CD4-positive, alpha-beta memory T cell (primary cell): ENCODE data around the gene TMEM120B. TPM values are rescaled to one million over a fixed set of nuclear protein-coding genes. Genes with fewer than 3 reads are reported as not detected.

Source experiments
- CTCF ChIA-PET: fragments of 350-600 bp; sonication (Branson Sonifier 250); formaldehyde crosslinking; loops from one replicate; lab custom pipeline; 2021; ENCODE audit warnings: inconsistent platforms; ENCODE audit not compliant: partially characterized antibody; lab: Charles Lee
- POLR2A ChIA-PET: fragments of 350-600 bp; sonication (Branson Sonifier 250); formaldehyde crosslinking; loops from one replicate; lab custom pipeline; 2021; ENCODE audit not compliant: partially characterized antibody; lab: Charles Lee
- DNase-seq, 5 donors: peaks; one replicate each; pipeline versions ENCODE4 v3.0.0 to v3.0.0-alpha.2; 2020 to 2022; ENCODE audit warnings: mixed read lengths in 1 of 5
- H3K27ac ChIP-seq: one replicate; pipeline ENCODE4 v1.7.0; 2013; ENCODE audit warnings: low read depth, low read length
- H3K27me3 ChIP-seq: 2 replicates; pipeline ENCODE4 v1.7.0; 2013; ENCODE audit warnings: mild to moderate bottlenecking, low read length, moderate library complexity; ENCODE audit not compliant: insufficient read depth
- H3K36me3 ChIP-seq: 2 replicates; pipeline ENCODE4 v1.7.0; 2013; ENCODE audit warnings: mild to moderate bottlenecking, low read length, moderate library complexity; ENCODE audit not compliant: insufficient read depth
- H3K4me1 ChIP-seq: 2 replicates; pipeline ENCODE4 v1.7.0; 2013; ENCODE audit warnings: mild to moderate bottlenecking, low read length, moderate library complexity; ENCODE audit not compliant: insufficient read depth
- H3K4me3 ChIP-seq, 2 donors: one replicate each; pipeline ENCODE4 v1.7.0; 2013; ENCODE audit warnings: low read length in 2 of 2, mild to moderate bottlenecking in 1 of 2
- H3K9me3 ChIP-seq, 2 donors: one replicate each; pipeline ENCODE4 v1.7.0; 2013; ENCODE audit warnings: low read length in 2 of 2, control low read depth in 1 of 2; ENCODE audit not compliant: control insufficient read depth in 1 of 2
- H3K27ac Mint-ChIP-seq, 7 donors: one replicate each; pipeline ENCODE4 v1.8.0; 2020 to 2021; ENCODE audit warnings: mixed read lengths in 7 of 7, mild to moderate bottlenecking in 6 of 7, inconsistent platforms in 3 of 7, moderate library complexity in 3 of 7
- H3K27me3 Mint-ChIP-seq, 2 donors: one replicate each; pipeline ENCODE4 v1.8.0; 2020 to 2021; ENCODE audit warnings: mixed read lengths in 2 of 2
- H3K36me3 Mint-ChIP-seq, 2 donors: one replicate each; pipeline ENCODE4 v1.8.0; 2020 to 2021; ENCODE audit warnings: mixed read lengths in 2 of 2, inconsistent platforms in 1 of 2, mild to moderate bottlenecking in 1 of 2
- H3K4me1 Mint-ChIP-seq, 4 donors: one replicate each; pipeline ENCODE4 v1.8.0; 2020 to 2021; ENCODE audit warnings: mixed read lengths in 4 of 4, mild to moderate bottlenecking in 1 of 4
- H3K4me3 Mint-ChIP-seq, 8 donors: one replicate each; pipeline ENCODE4 v1.8.0; 2020 to 2021; ENCODE audit warnings: mixed read lengths in 8 of 8, mild to moderate bottlenecking in 7 of 8, moderate library complexity in 6 of 8, inconsistent platforms in 3 of 8
- H3K9me3 Mint-ChIP-seq, 8 donors: one replicate each; pipeline ENCODE4 v1.8.0; 2020 to 2021; ENCODE audit warnings: mixed read lengths in 8 of 8, mild to moderate bottlenecking in 5 of 8, inconsistent platforms in 3 of 8, moderate library complexity in 1 of 8
- intact Hi-C: fragments of 100-400 bp; cut with micrococcal nuclease; formaldehyde crosslinking; loops from one replicate; pipeline ENCODE4 v1.15.1; 2023
- polyA plus RNA-seq, 2 donors: library from polyadenylated mRNA; unstranded; fragments of 300-500 nt; fragmentation: Illumina TruSeq; gene quantifications; one replicate each; pipeline ENCODE4 v1.2.3, GENCODE V29; 2021
- total RNA-seq, 2 experiments: library from RNA; stranded (reverse); gene quantifications; one replicate each; pipeline ENCODE4 v1.2.3, GENCODE V29; 2021

TMEM120B gene
- total and polyA plus RNA-seq, 4 experiments from 2014 or later, result 3.3 to 12.8 (median 7.4) TPM

GRCh38 chr12:121812320-121812871 is 99.8 kb downstream of the TMEM120B start:
- Mint-ChIP-seq H3K9me3 (peaks cover 0 to 3% (median 0%) of the 10 kb centered on the region in 8 donors), H3K27ac (peak overlapping the region in 6 of 7 donors; percentile 64 to 83 (median 78)), H3K4me1 (peaks cover 23 to 60% (median 44%) of the 10 kb centered on the region in 4 donors), H3K4me3 (peak overlapping the region; percentile 80 to 90 (median 86)), H3K27me3 (no peaks in the 10 kb centered on the region), H3K36me3 (peaks cover 33 to 59% of the 10 kb centered on the region in 2 donors)
- Histone ChIP-seq H3K27ac (peak overlapping the region; percentile 50), H3K4me3 (peak overlapping the region; percentile 36 to 63), H3K36me3 (peaks cover 64% of the 10 kb centered on the region), H3K4me1 (peaks cover 54% of the 10 kb centered on the region), H3K27me3 (no peaks in the 10 kb centered on the region), H3K9me3 (no peaks in the 10 kb centered on the region)
- ChIA-PET POLR2A (interaction anchor here (0.6 to 44.6 kb wide), 6 partner anchors 15 to 100 kb away, joined by 4 to 2727 read pairs (median 6); partner anchors contain the start of genes PSMD9, RHOF, SETD1B and TMEM120B), CTCF (interaction anchor here (0.7 to 16.7 kb wide), 21 partner anchors 9 to 473 kb away, joined by 3 to 918 read pairs (median 4); partner anchors contain the start of genes MLXIP, RHOF and TMEM120B)
- intact Hi-C loops, result loop anchor here (1.0 to 2.0 kb wide), 4 partner anchors 17 to 116 kb away; partner anchors contain the start of gene PSMD9
- peak in 1 of 5 donors; percentile 46 for DNase-seq

GRCh38 chr12:121812921-121813896 is 100.7 kb downstream of the TMEM120B start:
- no peak overlapping the region for H3K27ac ChIP-seq
- H3K27ac Mint-ChIP-seq, result peak overlapping the region; percentile 70 to 87 (median 81)
- no peaks in the 10 kb centered on the region for H3K27me3 Mint-ChIP-seq
- no peaks in the 10 kb centered on the region for H3K9me3 ChIP-seq
- H3K36me3 Mint-ChIP-seq, result peaks cover 38 to 62% of the 10 kb centered on the region in 2 donors
- peak overlapping the region in 1 of 2 donors; percentile 63 for H3K4me3 ChIP-seq
- H3K4me3 Mint-ChIP-seq, result peak overlapping the region; percentile 80 to 90 (median 86)
- peak in 1 of 5 donors; percentile 37 for DNase-seq
- H3K4me1 ChIP-seq, result peaks cover 46% of the 10 kb centered on the region
- ChIA-PET POLR2A (interaction anchor here (1.2 to 44.6 kb wide), 2 partner anchors 22 to 101 kb away, joined by 5 to 2727 read pairs; partner anchors contain the start of genes RHOF, SETD1B and TMEM120B), CTCF (interaction anchor here (0.9 to 16.7 kb wide), 8 partner anchors 13 to 103 kb away, joined by 3 to 918 read pairs (median 12); partner anchors contain the start of genes PSMD9 and RHOF)
- H3K36me3 ChIP-seq, result peaks cover 67% of the 10 kb centered on the region
- H3K9me3 Mint-ChIP-seq, result peaks cover 0 to 3% (median 0%) of the 10 kb centered on the region in 8 donors
- no peaks in the 10 kb centered on the region for H3K27me3 ChIP-seq
- H3K4me1 Mint-ChIP-seq, result peaks cover 22 to 53% (median 39%) of the 10 kb centered on the region in 4 donors
- intact Hi-C loops, result loop anchor here (1.0 to 2.0 kb wide), 4 partner anchors 18 to 116 kb away; partner anchors contain the start of gene PSMD9

GRCh38 chr12:121813951-121814350 is 101.4 kb downstream of the TMEM120B start:
- peak in 1 of 5 donors; percentile 22 for DNase-seq
- H3K27ac ChIP-seq, result no peak overlapping the region
- no peaks in the 10 kb centered on the region for H3K9me3 ChIP-seq
- H3K4me1 Mint-ChIP-seq, result peaks cover 22 to 46% (median 35%) of the 10 kb centered on the region in 4 donors
- peaks cover 43% of the 10 kb centered on the region for H3K4me1 ChIP-seq
- peaks cover 38 to 59% of the 10 kb centered on the region in 2 donors for H3K36me3 Mint-ChIP-seq
- ChIA-PET POLR2A (interaction anchor here (44.6 kb wide), 1 partner anchor 23 kb away, joined by 2727 read pairs; the partner anchor contains the start of genes RHOF and SETD1B), CTCF (interaction anchor here (1.0 to 16.7 kb wide), 2 partner anchors 18 to 74 kb away, joined by 3 to 918 read pairs; partner anchors contain the start of genes PSMD9 and RHOF)
- H3K27me3 ChIP-seq, result no peaks in the 10 kb centered on the region
- peaks cover 64% of the 10 kb centered on the region for H3K36me3 ChIP-seq
- H3K27ac Mint-ChIP-seq, result peak overlapping the region in 3 of 7 donors; percentile 13 to 76 (median 29)
- intact Hi-C loops, result loop anchor here (2.0 kb wide), 2 partner anchors 75 to 117 kb away; partner anchors contain the start of gene PSMD9
- H3K27me3 Mint-ChIP-seq, result no peaks in the 10 kb centered on the region
- H3K4me3 ChIP-seq, result no peak overlapping the region
- peaks cover 0 to 3% (median 0%) of the 10 kb centered on the region in 8 donors for H3K9me3 Mint-ChIP-seq
- H3K4me3 Mint-ChIP-seq, result peak overlapping the region in 1 of 8 donors; percentile 90

GRCh38 chr12:121814429-121815119 is 102.0 kb downstream of the TMEM120B start:
- peaks cover 0 to 3% (median 0%) of the 10 kb centered on the region in 8 donors for H3K9me3 Mint-ChIP-seq
- H3K36me3 Mint-ChIP-seq, result peaks cover 36 to 57% of the 10 kb centered on the region in 2 donors
- no peak overlapping the region for H3K27ac ChIP-seq
- no peaks in the 10 kb centered on the region for H3K9me3 ChIP-seq
- peak in 1 of 5 donors; percentile 3 for DNase-seq
- no peaks in the 10 kb centered on the region for H3K27me3 Mint-ChIP-seq
- H3K27me3 ChIP-seq, result no peaks in the 10 kb centered on the region
- intact Hi-C loops, result no loop called here
- peaks cover 36% of the 10 kb centered on the region for H3K4me1 ChIP-seq
- H3K4me3 Mint-ChIP-seq, result no peak overlapping the region
- H3K4me1 Mint-ChIP-seq, result peaks cover 21 to 40% (median 30%) of the 10 kb centered on the region in 4 donors
- POLR2A ChIA-PET, result interaction anchor here (44.6 kb wide), 1 partner anchor 24 kb away, joined by 2727 read pairs; the partner anchor contains the start of genes RHOF and SETD1B
- no peak overlapping the region for H3K4me3 ChIP-seq
- CTCF ChIA-PET, result interaction anchor here (16.7 kb wide), 1 partner anchor 18 kb away, joined by 918 read pairs; the partner anchor contains the start of gene RHOF
- H3K27ac Mint-ChIP-seq, result no peak overlapping the region
- H3K36me3 ChIP-seq, result peaks cover 64% of the 10 kb centered on the region

GRCh38 chr12:121815263-121815662 is 102.7 kb downstream of the TMEM120B start:
- Histone ChIP-seq H3K36me3 (peaks cover 67% of the 10 kb centered on the region), H3K4me1 (peaks cover 36% of the 10 kb centered on the region), H3K27ac (no peak overlapping the region), H3K4me3 (no peak overlapping the region), H3K27me3 (no peaks in the 10 kb centered on the region), H3K9me3 (no peaks in the 10 kb centered on the region)
- peaks cover 0 to 3% (median 0%) of the 10 kb centered on the region in 8 donors for H3K9me3 Mint-ChIP-seq
- CTCF ChIA-PET, result interaction anchor here (0.7 to 16.7 kb wide), 3 partner anchors 19 to 382 kb away, joined by 3 to 918 read pairs (median 4); partner anchors contain the start of gene RHOF
- intact Hi-C loops, result no loop called here
- POLR2A ChIA-PET, result interaction anchor here (44.6 kb wide), 1 partner anchor 24 kb away, joined by 2727 read pairs; the partner anchor contains the start of genes RHOF and SETD1B
- H3K4me3 Mint-ChIP-seq, result no peak overlapping the region
- peaks cover 20 to 38% (median 29%) of the 10 kb centered on the region in 4 donors for H3K4me1 Mint-ChIP-seq
- H3K27me3 Mint-ChIP-seq, result no peaks in the 10 kb centered on the region
- DNase-seq, result peak in 1 of 5 donors; percentile 33
- H3K36me3 Mint-ChIP-seq, result peaks cover 34 to 56% of the 10 kb centered on the region in 2 donors
- peak overlapping the region in 2 of 7 donors; percentile 42 to 66 for H3K27ac Mint-ChIP-seq
